HL-60 (cell line): ENCODE measurements around the gene TPRN.

Experiments
- DNase-seq, 2 experiments: peaks; one replicate each; pipeline ENCODE4 v3.0.0-alpha.2; 2010 to 2020; ENCODE audit warnings: low read depth in 1 of 2, low spot score in 1 of 2
- H3K27ac ChIP-seq: fragments of 250-450 bp; sonication (Bioruptor Pico); replicated peaks from 2 replicates; pipeline ENCODE4 v1.5.1; 2020; ENCODE audit warnings: mild to moderate bottlenecking, moderate library complexity
- H3K27me3 ChIP-seq: fragments of 250-450 bp; sonication (Bioruptor Pico); 2 replicates; pipeline ENCODE4 v1.5.1; 2021; ENCODE audit warnings: mild to moderate bottlenecking, moderate library complexity; ENCODE audit not compliant: insufficient read depth, poor library complexity, severe bottlenecking
- H3K4me3 ChIP-seq: replicated peaks from 2 replicates; pipeline ENCODE4 v1.5.1; 2011; ENCODE audit warnings: mild to moderate bottlenecking, control low read depth, low read length; ENCODE audit not compliant: insufficient read depth
- CTCF ChIP-seq: IDR thresholded peaks from one replicate; pipeline ENCODE4 v1.5.1; 2011; ENCODE audit warnings: low read length, control low read depth, inconsistent platforms; ENCODE audit not compliant: insufficient read depth
- GABPA ChIP-seq: IDR thresholded peaks from 2 replicates; pipeline ENCODE4 v1.6.1; 2012; ENCODE audit warnings: low read depth
- POLR2AphosphoS5 ChIP-seq: IDR thresholded peaks from 2 replicates; pipeline ENCODE4 v1.6.1; 2012; ENCODE audit warnings: low read depth
- REST ChIP-seq: IDR thresholded peaks from 2 replicates; pipeline ENCODE4 v1.6.1; 2012; ENCODE audit warnings: low read depth; ENCODE audit not compliant: insufficient replicate concordance
- SPI1 ChIP-seq: IDR thresholded peaks from 2 replicates; pipeline ENCODE4 v1.6.1; 2012; ENCODE audit warnings: low read depth, mild to moderate bottlenecking, borderline replicate concordance

Gene TPRN

GRCh38 chr9:137185921-137186320 is 14.6 kb downstream of the TPRN start:
- Histone ChIP-seq H3K27ac (no peak overlapping the region), H3K4me3 (no peak overlapping the region), H3K27me3 (no peaks in the 10 kb centered on the region)
- no peak for DNase-seq
- no peak for TF ChIP-seq POLR2AphosphoS5
- no peak for TF ChIP-seq SPI1
- no peak for TF ChIP-seq REST
- TF ChIP-seq GABPA = no peak
- no peak for TF ChIP-seq CTCF

GRCh38 chr9:137184881-137185660 is 15.5 kb downstream of the TPRN start:
- Histone ChIP-seq H3K4me3 (no peak overlapping the region), H3K27ac (no peak overlapping the region), H3K27me3 (no peaks in the 10 kb centered on the region)
- TF ChIP-seq SPI1 = no peak
- TF ChIP-seq REST = no peak
- TF ChIP-seq POLR2AphosphoS5 = no peak
- no peak for TF ChIP-seq GABPA
- TF ChIP-seq CTCF = no peak
- DNase-seq = no peak

- H3K27me3 ChIP-seq = no peaks in the 10 kb centered on the region
- TF ChIP-seq REST = no peak
- TF ChIP-seq CTCF = no peak
- TF ChIP-seq POLR2AphosphoS5 = no peak
- no peak for TF ChIP-seq SPI1
- TF ChIP-seq GABPA = no peak
- no peak overlapping the region for H3K27ac ChIP-seq
- H3K4me3 ChIP-seq = no peak overlapping the region
- DNase-seq = no peak
These were observed 16.5 kb downstream of the TPRN start for GRCh38 chr9:137183980-137184595.
